ENCODE data around the gene EFNA4.

DNA sequence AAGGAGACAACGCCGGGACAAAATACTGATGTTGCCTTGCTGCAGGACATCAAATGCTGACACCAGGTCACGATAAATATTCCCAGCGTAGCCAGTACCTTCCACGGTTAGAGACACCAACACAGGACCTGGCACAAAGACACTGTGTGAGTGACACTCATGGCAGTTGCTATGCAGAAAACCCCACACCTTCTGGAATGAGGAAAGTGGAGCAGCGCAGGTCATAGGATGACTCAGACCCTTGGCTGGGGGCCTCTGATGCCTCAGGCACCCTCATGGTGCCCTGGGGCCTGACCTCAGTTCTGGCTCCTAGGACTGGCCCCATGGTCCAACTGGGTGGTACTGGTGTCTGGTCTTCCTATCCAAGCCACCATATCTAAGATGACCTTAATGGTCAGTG lies 37.0 kb upstream of the EFNA4 start:
- TF ChIP-seq, protein P1, sequence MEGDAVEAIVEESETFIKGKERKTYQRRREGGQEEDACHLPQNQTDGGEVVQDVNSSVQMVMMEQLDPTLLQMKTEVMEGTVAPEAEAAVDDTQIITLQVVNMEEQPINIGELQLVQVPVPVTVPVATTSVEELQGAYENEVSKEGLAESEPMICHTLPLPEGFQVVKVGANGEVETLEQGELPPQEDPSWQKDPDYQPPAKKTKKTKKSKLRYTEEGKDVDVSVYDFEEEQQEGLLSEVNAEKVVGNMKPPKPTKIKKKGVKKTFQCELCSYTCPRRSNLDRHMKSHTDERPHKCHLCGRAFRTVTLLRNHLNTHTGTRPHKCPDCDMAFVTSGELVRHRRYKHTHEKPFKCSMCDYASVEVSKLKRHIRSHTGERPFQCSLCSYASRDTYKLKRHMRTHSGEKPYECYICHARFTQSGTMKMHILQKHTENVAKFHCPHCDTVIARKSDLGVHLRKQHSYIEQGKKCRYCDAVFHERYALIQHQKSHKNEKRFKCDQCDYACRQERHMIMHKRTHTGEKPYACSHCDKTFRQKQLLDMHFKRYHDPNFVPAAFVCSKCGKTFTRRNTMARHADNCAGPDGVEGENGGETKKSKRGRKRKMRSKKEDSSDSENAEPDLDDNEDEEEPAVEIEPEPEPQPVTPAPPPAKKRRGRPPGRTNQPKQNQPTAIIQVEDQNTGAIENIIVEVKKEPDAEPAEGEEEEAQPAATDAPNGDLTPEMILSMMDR (optimal IDR thresholded peaks at IDR 0.05 in 1 of 3, IDR thresholded peaks at IDR 0.05 in 1 of 3, conservative IDR thresholded peaks at IDR 0.05 in 1 of 3; ENCODE audit: extremely low read depth in 1 of 3, insufficient read depth in 2 of 3, low read length in 3 of 3): no peak
- no peak for TF ChIP-seq EZH2 (IDR thresholded peaks at IDR 0.05; ENCODE audit: low read length)

All from keratinocyte (primary cell).